Prostate gland (tissue), 2 donors: ENCODE data around the gene ACP1.

Source experiments
- POLR2A ChIP-seq: fragments of 450-650 bp; IDR thresholded peaks from one replicate; pipeline ENCODE4 v1.6.1; 2016; ENCODE audit warnings: antibody characterized with exemption, mild to moderate bottlenecking
- POLR2AphosphoS5 ChIP-seq: sonication (generic); formaldehyde crosslinking; IDR thresholded peaks from one replicate; pipeline ENCODE4 v1.6.1; 2017; ENCODE audit warnings: antibody characterized with exemption
- TF ChIP-seq, protein P1 (sequence below), 4 experiments: fragments of 200-600 bp in 2 of 4; fragments of 450-650 bp in 2 of 4; sonication (generic) in 2 of 4; IDR thresholded peaks; 1 replicate in 3 of 4; 2 replicates in 1 of 4; pipeline ENCODE4 v1.5.1; 2016 to 2019; ENCODE audit warnings: antibody characterized with exemption in 4 of 4, mild to moderate bottlenecking in 2 of 4, moderate library complexity in 2 of 4

DNA sequence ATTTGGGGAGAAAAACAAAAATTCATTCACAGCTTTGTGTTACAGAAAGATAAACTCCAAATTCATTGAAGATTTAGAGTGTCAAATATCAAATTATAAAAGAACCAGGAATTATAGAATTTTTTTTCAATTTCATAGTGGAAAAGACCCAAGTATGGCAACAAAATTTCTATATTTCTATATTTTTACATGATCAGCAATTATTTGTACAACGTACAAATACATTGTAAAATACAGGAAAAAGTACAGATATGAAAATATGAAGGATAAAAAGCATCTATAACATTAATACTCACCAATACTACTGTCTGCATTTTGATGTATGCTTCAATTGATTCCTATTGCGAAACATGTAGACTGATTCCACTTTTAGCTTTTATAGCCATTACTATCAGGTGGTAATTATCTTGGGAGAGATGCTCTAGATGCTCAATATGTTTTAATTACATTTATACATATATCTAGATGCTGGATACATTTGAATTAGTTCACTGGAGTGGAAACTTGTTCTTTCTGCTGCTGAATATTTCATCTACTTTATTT lies 4.9 kb upstream of the ACP1 start:
- TF ChIP-seq, protein P1, sequence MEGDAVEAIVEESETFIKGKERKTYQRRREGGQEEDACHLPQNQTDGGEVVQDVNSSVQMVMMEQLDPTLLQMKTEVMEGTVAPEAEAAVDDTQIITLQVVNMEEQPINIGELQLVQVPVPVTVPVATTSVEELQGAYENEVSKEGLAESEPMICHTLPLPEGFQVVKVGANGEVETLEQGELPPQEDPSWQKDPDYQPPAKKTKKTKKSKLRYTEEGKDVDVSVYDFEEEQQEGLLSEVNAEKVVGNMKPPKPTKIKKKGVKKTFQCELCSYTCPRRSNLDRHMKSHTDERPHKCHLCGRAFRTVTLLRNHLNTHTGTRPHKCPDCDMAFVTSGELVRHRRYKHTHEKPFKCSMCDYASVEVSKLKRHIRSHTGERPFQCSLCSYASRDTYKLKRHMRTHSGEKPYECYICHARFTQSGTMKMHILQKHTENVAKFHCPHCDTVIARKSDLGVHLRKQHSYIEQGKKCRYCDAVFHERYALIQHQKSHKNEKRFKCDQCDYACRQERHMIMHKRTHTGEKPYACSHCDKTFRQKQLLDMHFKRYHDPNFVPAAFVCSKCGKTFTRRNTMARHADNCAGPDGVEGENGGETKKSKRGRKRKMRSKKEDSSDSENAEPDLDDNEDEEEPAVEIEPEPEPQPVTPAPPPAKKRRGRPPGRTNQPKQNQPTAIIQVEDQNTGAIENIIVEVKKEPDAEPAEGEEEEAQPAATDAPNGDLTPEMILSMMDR (IDR thresholded peaks at IDR 0.05): no peak
- TF ChIP-seq POLR2A (no peak), POLR2AphosphoS5 (no peak)
